ENCODE measurements around the gene SLC29A3. TPM values are rescaled to one million over a fixed set of nuclear protein-coding genes. Genes with fewer than 3 reads are reported as not detected.

SLC29A3 gene
- total RNA-seq, 4 donors from 2014 or later, result 1.9 to 4.4 (median 2.8) TPM; not detected in 1

GRCh38 chr10:71370031-71370430, 51.0 kb downstream of the SLC29A3 start:
- no peaks in the 10 kb centered on the region for H3K27me3 ChIP-seq
- TF ChIP-seq, protein P1, sequence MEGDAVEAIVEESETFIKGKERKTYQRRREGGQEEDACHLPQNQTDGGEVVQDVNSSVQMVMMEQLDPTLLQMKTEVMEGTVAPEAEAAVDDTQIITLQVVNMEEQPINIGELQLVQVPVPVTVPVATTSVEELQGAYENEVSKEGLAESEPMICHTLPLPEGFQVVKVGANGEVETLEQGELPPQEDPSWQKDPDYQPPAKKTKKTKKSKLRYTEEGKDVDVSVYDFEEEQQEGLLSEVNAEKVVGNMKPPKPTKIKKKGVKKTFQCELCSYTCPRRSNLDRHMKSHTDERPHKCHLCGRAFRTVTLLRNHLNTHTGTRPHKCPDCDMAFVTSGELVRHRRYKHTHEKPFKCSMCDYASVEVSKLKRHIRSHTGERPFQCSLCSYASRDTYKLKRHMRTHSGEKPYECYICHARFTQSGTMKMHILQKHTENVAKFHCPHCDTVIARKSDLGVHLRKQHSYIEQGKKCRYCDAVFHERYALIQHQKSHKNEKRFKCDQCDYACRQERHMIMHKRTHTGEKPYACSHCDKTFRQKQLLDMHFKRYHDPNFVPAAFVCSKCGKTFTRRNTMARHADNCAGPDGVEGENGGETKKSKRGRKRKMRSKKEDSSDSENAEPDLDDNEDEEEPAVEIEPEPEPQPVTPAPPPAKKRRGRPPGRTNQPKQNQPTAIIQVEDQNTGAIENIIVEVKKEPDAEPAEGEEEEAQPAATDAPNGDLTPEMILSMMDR (IDR thresholded peaks at IDR 0.05), result no peak
- no peak for TF ChIP-seq POLR2A (IDR thresholded peaks at IDR 0.05)
- H3K4me1 ChIP-seq, result peaks cover 0 to 5% (median 0%) of the 10 kb centered on the region in 4 donors
- no peak overlapping the region for H3K27ac ChIP-seq
- no peaks in the 10 kb centered on the region for H3K36me3 ChIP-seq
- DNase-seq, result no peak
- H3K4me3 ChIP-seq, result no peak overlapping the region
- no peaks in the 10 kb centered on the region for H3K9me3 ChIP-seq

DNA sequence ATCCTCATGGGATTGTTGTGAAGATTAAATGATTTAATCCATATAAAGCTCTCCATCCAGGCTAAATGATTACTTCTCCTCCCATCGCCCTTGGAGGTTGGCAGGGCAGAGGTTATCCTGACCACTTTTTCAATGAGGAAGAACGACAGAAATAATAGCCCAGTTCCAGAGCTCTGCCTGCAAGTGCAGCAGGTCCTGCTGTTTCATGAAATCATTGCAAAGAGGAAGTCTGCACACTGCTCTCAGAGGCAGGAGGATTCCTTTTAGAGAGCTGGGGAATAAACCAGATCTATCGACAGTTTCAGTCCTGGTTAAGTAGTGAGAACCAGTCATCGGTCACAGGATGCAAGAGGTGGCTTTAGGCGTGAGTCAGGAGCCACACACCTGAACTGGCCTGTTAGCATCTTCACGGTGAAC, 52.7 kb downstream of the SLC29A3 start:
- Histone ChIP-seq H3K27me3 (no peaks in the 10 kb centered on the region), H3K4me1 (peaks cover 0 to 5% (median 0%) of the 10 kb centered on the region in 4 donors), H3K27ac (peak overlapping the region in 2 of 4 donors; percentile 18 to 70), H3K9me3 (no peaks in the 10 kb centered on the region), H3K36me3 (no peaks in the 10 kb centered on the region), H3K4me3 (no peak overlapping the region)
- no peak for DNase-seq
- TF ChIP-seq, protein P1 (IDR thresholded peaks at IDR 0.05), result no peak
- TF ChIP-seq POLR2A (IDR thresholded peaks at IDR 0.05), result no peak

DNA sequence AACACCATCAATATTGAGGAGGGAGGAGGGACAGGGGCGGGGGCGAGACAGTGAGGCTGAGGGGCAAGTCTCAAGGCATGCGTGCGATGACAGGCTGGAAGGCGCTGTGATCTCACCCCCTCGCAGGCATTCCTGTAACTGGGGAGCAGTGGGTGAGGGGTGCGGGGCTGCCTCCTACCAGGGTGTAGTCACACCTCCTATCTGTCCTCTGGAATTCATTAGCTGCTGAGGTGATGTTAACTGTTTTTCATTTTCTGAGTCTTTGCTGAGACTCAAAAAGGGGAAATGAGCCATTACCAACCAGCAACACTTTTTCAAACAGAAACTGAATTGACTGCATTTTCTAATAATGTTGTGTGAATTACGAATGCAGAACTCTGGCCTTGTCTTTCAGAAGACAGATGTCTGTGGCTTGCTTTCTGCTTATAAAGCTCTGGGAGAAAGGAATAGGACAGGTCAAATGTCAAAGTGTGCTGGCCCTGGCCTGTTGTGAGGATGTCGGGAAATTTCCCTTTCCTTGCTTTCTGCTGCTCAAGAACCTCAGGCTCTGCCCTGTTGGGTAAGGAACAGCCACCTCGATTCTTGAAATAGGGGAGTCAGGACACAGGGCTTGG, 53.9 kb downstream of the SLC29A3 start:
- DNase-seq, result peak in 1 of 3 donors; percentile 27
- H3K4me3 ChIP-seq, result no peak overlapping the region
- H3K9me3 ChIP-seq, result no peaks in the 10 kb centered on the region
- TF ChIP-seq, protein P1 (IDR thresholded peaks at IDR 0.05), result no peak
- no peak for TF ChIP-seq POLR2A (IDR thresholded peaks at IDR 0.05)
- no peaks in the 10 kb centered on the region for H3K36me3 ChIP-seq
- H3K27me3 ChIP-seq, result no peaks in the 10 kb centered on the region
- peaks cover 0 to 7% (median 3%) of the 10 kb centered on the region in 4 donors for H3K4me1 ChIP-seq
- H3K27ac ChIP-seq, result peak overlapping the region; percentile 28 to 70 (median 36)

- TF ChIP-seq POLR2A (IDR thresholded peaks at IDR 0.05), result no peak
- TF ChIP-seq, protein P1 (IDR thresholded peaks at IDR 0.05), result no peak
- H3K27ac ChIP-seq, result no peak overlapping the region
- H3K4me1 ChIP-seq, result peaks cover 0 to 20% (median 11%) of the 10 kb centered on the region in 4 donors
Measured at GRCh38 chr10:71374481-71375233, 55.6 kb downstream of the SLC29A3 start.

GRCh38 chr10:71375952-71376351, 56.9 kb downstream of the SLC29A3 start:
- Histone ChIP-seq H3K27me3 (no peaks in the 10 kb centered on the region), H3K27ac (no peak overlapping the region), H3K4me3 (no peak overlapping the region), H3K4me1 (peaks cover 0 to 20% (median 11%) of the 10 kb centered on the region in 4 donors), H3K9me3 (no peaks in the 10 kb centered on the region), H3K36me3 (no peaks in the 10 kb centered on the region)
- no peak for DNase-seq
- TF ChIP-seq, protein P1 (IDR thresholded peaks at IDR 0.05), result no peak
- TF ChIP-seq POLR2A (IDR thresholded peaks at IDR 0.05), result no peak

More at GRCh38 chr10:71374481-71375233, 55.6 kb downstream of the SLC29A3 start:
- H3K27me3 ChIP-seq, result no peaks in the 10 kb centered on the region
- H3K4me3 ChIP-seq, result no peak overlapping the region
- H3K36me3 ChIP-seq, result no peaks in the 10 kb centered on the region
- no peaks in the 10 kb centered on the region for H3K9me3 ChIP-seq
- DNase-seq, result no peak
